OCI-LY1 (cell line): Measurements from ENCODE around the gene RHOBTB3.
"Not testable (repeated sequence)": the region's sequence is repeated elsewhere in the genome, so short reads cannot be mapped to it uniquely, and the experiment has no call there.

Source experiments
- EZH2 ChIP-seq: fragments of 200-600 bp; sonication (generic), shearing (Covaris generic); IDR thresholded peaks from 2 replicates; pipeline ENCODE4 v1.8.0; 2017; ENCODE audit warnings: borderline replicate concordance, mixed run types, mild to moderate bottlenecking, antibody characterized with exemption, low read length, moderate library complexity, mixed read lengths
- TF ChIP-seq, protein P1 (sequence below): fragments of 200-600 bp; sonication (generic), shearing (Covaris generic); IDR thresholded peaks from 2 replicates; pipeline ENCODE4 v1.5.1; 2017; ENCODE audit warnings: mild to moderate bottlenecking, antibody characterized with exemption, low read length, moderate library complexity, mixed read lengths

DNA sequence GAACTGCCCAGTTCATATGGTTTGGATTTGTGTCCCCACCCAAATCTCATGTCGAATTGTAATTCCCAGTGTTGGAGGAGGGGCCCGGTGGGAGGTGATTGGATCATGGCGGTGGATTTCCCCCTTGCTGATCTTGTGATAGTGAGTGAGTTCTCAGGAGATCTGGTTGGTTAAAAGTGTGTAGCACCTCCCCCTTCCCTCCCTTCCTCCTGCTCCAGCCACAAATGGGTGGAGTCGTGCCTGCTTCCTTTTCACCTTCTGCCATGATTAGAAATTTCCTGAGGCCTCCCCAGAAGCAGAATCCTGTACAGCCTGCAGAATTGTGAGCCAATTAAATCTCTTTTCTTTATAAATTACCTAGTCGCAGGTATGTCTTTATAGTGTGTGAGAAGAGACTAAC, 24.9 kb upstream of the RHOBTB3 start:
- TF ChIP-seq, protein P1, sequence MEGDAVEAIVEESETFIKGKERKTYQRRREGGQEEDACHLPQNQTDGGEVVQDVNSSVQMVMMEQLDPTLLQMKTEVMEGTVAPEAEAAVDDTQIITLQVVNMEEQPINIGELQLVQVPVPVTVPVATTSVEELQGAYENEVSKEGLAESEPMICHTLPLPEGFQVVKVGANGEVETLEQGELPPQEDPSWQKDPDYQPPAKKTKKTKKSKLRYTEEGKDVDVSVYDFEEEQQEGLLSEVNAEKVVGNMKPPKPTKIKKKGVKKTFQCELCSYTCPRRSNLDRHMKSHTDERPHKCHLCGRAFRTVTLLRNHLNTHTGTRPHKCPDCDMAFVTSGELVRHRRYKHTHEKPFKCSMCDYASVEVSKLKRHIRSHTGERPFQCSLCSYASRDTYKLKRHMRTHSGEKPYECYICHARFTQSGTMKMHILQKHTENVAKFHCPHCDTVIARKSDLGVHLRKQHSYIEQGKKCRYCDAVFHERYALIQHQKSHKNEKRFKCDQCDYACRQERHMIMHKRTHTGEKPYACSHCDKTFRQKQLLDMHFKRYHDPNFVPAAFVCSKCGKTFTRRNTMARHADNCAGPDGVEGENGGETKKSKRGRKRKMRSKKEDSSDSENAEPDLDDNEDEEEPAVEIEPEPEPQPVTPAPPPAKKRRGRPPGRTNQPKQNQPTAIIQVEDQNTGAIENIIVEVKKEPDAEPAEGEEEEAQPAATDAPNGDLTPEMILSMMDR, result not testable (repeated sequence)
- TF ChIP-seq EZH2, result not testable (repeated sequence)
